H1 (cell line): ENCODE results near the gene SURF2. TPM values are rescaled to one million over a fixed set of nuclear protein-coding genes. Genes with fewer than 3 reads are reported as not detected.

Source experiments
- CTCF ChIA-PET: fragments of 300-600 bp; sonication (Branson Sonifier 250); formaldehyde crosslinking; loops from one replicate; lab custom pipeline; 2021; ENCODE audit not compliant: partially characterized antibody; lab: Charles Lee
- POLR2A ChIA-PET: fragments of 300-600 bp; sonication (Branson Sonifier 250); formaldehyde crosslinking; loops from one replicate; lab custom pipeline; 2021; ENCODE audit warnings: inconsistent platforms; ENCODE audit not compliant: partially characterized antibody; lab: Charles Lee
- DNase-seq, 2 experiments: peaks; one replicate each; pipeline versions ENCODE4 v3.0.0 to v3.0.0-alpha.2; 2010 to 2022; ENCODE audit warnings: low spot score in 2 of 2, low read depth in 1 of 2, mixed read lengths in 1 of 2
- FAIRE-seq: peaks from 2 replicates; lab custom pipeline; 2011; peaks lifted over from hg19 to GRCh38; lab: Jason Lieb, UNC
- H2AFZ ChIP-seq: 2 replicates; pipeline ENCODE4 v1.8.1; 2012; ENCODE audit warnings: low read length, inconsistent platforms
- H2AK5ac ChIP-seq: 2 replicates; pipeline ENCODE4 v1.6.1; 2013; ENCODE audit warnings: low read depth, low read length
- H2BK120ac ChIP-seq: replicated peaks from 2 replicates; pipeline ENCODE3; 2013; ENCODE audit warnings: low read depth, low read length, inconsistent platforms
- H2BK12ac ChIP-seq: 2 replicates; pipeline ENCODE4 v1.6.1; 2013; ENCODE audit warnings: low read depth, low read length
- H2BK15ac ChIP-seq: 2 replicates; pipeline ENCODE4 v1.6.1; 2013; ENCODE audit warnings: low read length
- H2BK20ac ChIP-seq: 2 replicates; pipeline ENCODE4 v1.6.1; 2013; ENCODE audit warnings: low read length
- H2BK5ac ChIP-seq: 2 replicates; pipeline ENCODE4 v1.6.1; 2013; ENCODE audit warnings: low read depth, low read length
- H3K14ac ChIP-seq: 2 replicates; pipeline ENCODE4 v1.6.1; 2013; ENCODE audit warnings: inconsistent platforms; ENCODE audit not compliant: insufficient read length
- H3K18ac ChIP-seq: 2 replicates; pipeline ENCODE4 v1.6.1; 2013; ENCODE audit warnings: low read length; ENCODE audit errors: extremely low read depth
- H3K23ac ChIP-seq: 2 replicates; pipeline ENCODE4 v1.6.1; 2013; ENCODE audit warnings: inconsistent platforms; ENCODE audit not compliant: insufficient read length
- H3K23me2 ChIP-seq: 2 replicates; pipeline ENCODE4 v1.6.1; 2013; ENCODE audit warnings: low read depth, low read length
- H3K27ac ChIP-seq: 2 replicates; pipeline ENCODE4 v1.6.1; 2011; ENCODE audit warnings: low read depth, low read length, inconsistent platforms
- H3K27me3 ChIP-seq, 4 experiments: replicated peaks in 1 of 4; 1 replicate in 1 of 4; 2 replicates in 3 of 4; pipeline versions ENCODE4 v1.6.1 to v1.8.1; 2011 to 2013; ENCODE audit warnings: low read length in 3 of 4, mild to moderate bottlenecking in 3 of 4, inconsistent platforms in 2 of 4, mixed read lengths in 2 of 4, moderate library complexity in 1 of 4; ENCODE audit not compliant: control insufficient read depth in 3 of 4, insufficient read depth in 3 of 4; ENCODE audit errors: extremely low read depth in 1 of 4
- H3K36me3 ChIP-seq, 4 experiments: 2 replicates each; pipeline versions ENCODE4 v1.6.1 to v1.8.1; 2011 to 2013; ENCODE audit warnings: mild to moderate bottlenecking in 4 of 4, low read length in 3 of 4, moderate library complexity in 2 of 4, control low read depth in 1 of 4, inconsistent platforms in 1 of 4; ENCODE audit not compliant: insufficient read depth in 4 of 4, control insufficient read depth in 2 of 4
- H3K4ac ChIP-seq: replicated peaks from 2 replicates; pipeline ENCODE3; 2013; ENCODE audit warnings: low read length, low read depth, mixed read lengths, inconsistent platforms; ENCODE audit not compliant: insufficient read length
- H3K4me1 ChIP-seq, 4 experiments: replicated peaks in 1 of 4; 1 replicate in 1 of 4; 2 replicates in 3 of 4; pipeline versions ENCODE4 v1.6.1 to v1.8.1; 2011 to 2013; ENCODE audit warnings: low read length in 3 of 4, inconsistent platforms in 2 of 4, mixed read lengths in 1 of 4; ENCODE audit not compliant: insufficient read depth in 4 of 4, control insufficient read depth in 3 of 4
- H3K4me2 ChIP-seq, 2 experiments: 2 replicates each; pipeline versions ENCODE4 v1.6.1 to v1.8.1; 2011 to 2013; ENCODE audit warnings: low read depth in 2 of 2, low read length in 2 of 2, control low read depth in 1 of 2, inconsistent platforms in 1 of 2, mild to moderate bottlenecking in 1 of 2; ENCODE audit not compliant: insufficient read depth in 1 of 2
- H3K4me3 ChIP-seq, 4 experiments: fragments of 200-600, 300-600 bp in 1 of 4; sonication (generic), shearing (Covaris generic), sonication (Bioruptor Twin) in 1 of 4; 2 replicates each; pipeline versions ENCODE4 v1.5.1 to v1.8.1; 2011 to 2016; ENCODE audit warnings: low read length in 4 of 4, low read depth in 3 of 4, control low read depth in 2 of 4, inconsistent platforms in 2 of 4, mild to moderate bottlenecking in 2 of 4, mixed read lengths in 1 of 4, moderate library complexity in 1 of 4; ENCODE audit not compliant: insufficient read depth in 2 of 4; ENCODE audit errors: extremely low read depth in 1 of 4
- H3K56ac ChIP-seq: replicated peaks from 2 replicates; pipeline ENCODE3; 2013; ENCODE audit warnings: low read depth, mild to moderate bottlenecking, mixed read lengths, low read length, inconsistent platforms; ENCODE audit not compliant: insufficient read length
- H3K79me1 ChIP-seq: 2 replicates; pipeline ENCODE4 v1.6.1; 2013; ENCODE audit warnings: low read depth, low read length, control low read depth
- H3K79me2 ChIP-seq, 2 experiments: 2 replicates each; pipeline versions ENCODE4 v1.6.1 to v1.8.1; 2012 to 2013; ENCODE audit warnings: low read length in 2 of 2, mild to moderate bottlenecking in 2 of 2, inconsistent platforms in 1 of 2; ENCODE audit not compliant: insufficient read depth in 2 of 2, control insufficient read depth in 1 of 2
- H3K9ac ChIP-seq, 4 experiments: replicated peaks in 1 of 4; 1 replicate in 1 of 4; 2 replicates in 3 of 4; pipeline versions ENCODE4 v1.6.1 to v1.8.1; 2011 to 2013; ENCODE audit warnings: low read depth in 3 of 4, low read length in 3 of 4, control low read depth in 2 of 4, mild to moderate bottlenecking in 2 of 4, moderate library complexity in 2 of 4, inconsistent platforms in 1 of 4; ENCODE audit errors: extremely low read depth in 1 of 4
- H3K9me3 ChIP-seq, 2 experiments: 2 replicates each; pipeline versions ENCODE4 v1.6.1 to v1.8.1; 2012 to 2013; ENCODE audit warnings: mild to moderate bottlenecking in 2 of 2, moderate library complexity in 2 of 2, control low read depth in 1 of 2, inconsistent platforms in 1 of 2, low read depth in 1 of 2, low read length in 1 of 2, mixed read lengths in 1 of 2; ENCODE audit not compliant: insufficient read depth in 2 of 2
- H4K20me1 ChIP-seq, 2 experiments: replicated peaks in 1 of 2; 2 replicates each; pipeline versions ENCODE3 to v1.8.1; 2011 to 2013; ENCODE audit warnings: inconsistent platforms in 2 of 2, low read length in 2 of 2, mild to moderate bottlenecking in 1 of 2; ENCODE audit not compliant: insufficient read depth in 2 of 2, control insufficient read depth in 1 of 2
- H4K5ac ChIP-seq: 2 replicates; pipeline ENCODE4 v1.6.1; 2013; ENCODE audit warnings: low read length, low read depth, mixed read lengths, inconsistent platforms; ENCODE audit not compliant: insufficient read length
- H4K8ac ChIP-seq: 2 replicates; pipeline ENCODE4 v1.8.0; 2013; ENCODE audit warnings: mild to moderate bottlenecking, moderate library complexity, low read length, inconsistent platforms; ENCODE audit not compliant: insufficient read depth; ENCODE audit errors: extremely low read depth
- H4K91ac ChIP-seq: replicated peaks from 2 replicates; pipeline ENCODE3; 2013; ENCODE audit warnings: low read length, mixed read lengths, inconsistent platforms; ENCODE audit not compliant: insufficient read length
- BCL11A ChIP-seq, 2 experiments: IDR thresholded peaks; one replicate each; pipeline ENCODE4 v1.6.1; 2011; ENCODE audit warnings: low read depth in 2 of 2, low read length in 2 of 2, mild to moderate bottlenecking in 2 of 2
- BRCA1 ChIP-seq: IDR thresholded peaks from 2 replicates; pipeline ENCODE4 v1.6.1; 2012; ENCODE audit warnings: low read depth, low read length, improper control_type of control experiment
- CBX5 ChIP-seq: fragments of 300-800, 300-1000 bp; sonication (generic); IDR thresholded peaks from 2 replicates; pipeline ENCODE4 v1.7.1; 2016; ENCODE audit warnings: antibody characterized with exemption, low read length, low read depth
- GTF2F1 ChIP-seq: IDR thresholded peaks from 2 replicates; pipeline ENCODE4 v1.6.1; 2012; ENCODE audit warnings: low read depth, low read length, improper control_type of control experiment, borderline replicate concordance
- JUN ChIP-seq: IDR thresholded peaks from 2 replicates; pipeline ENCODE4 v1.6.1; 2011; ENCODE audit warnings: low read depth, mild to moderate bottlenecking, improper control_type of control experiment, low read length
- KDM5A ChIP-seq: fragments of 200-600 bp; IDR thresholded peaks from 2 replicates; pipeline ENCODE4 v1.7.1; 2012; ENCODE audit warnings: mild to moderate bottlenecking, low read length, inconsistent platforms, mixed read lengths
- NRF1 ChIP-seq: IDR thresholded peaks from 2 replicates; pipeline ENCODE4 v1.6.1; 2011; ENCODE audit warnings: mild to moderate bottlenecking, low read depth, low read length, improper control_type of control experiment
- POLR2A ChIP-seq, 2 experiments: IDR thresholded peaks; 1 replicate in 1 of 2; 2 replicates in 1 of 2; pipeline ENCODE4 v1.6.1; 2011; ENCODE audit warnings: low read depth in 2 of 2, low read length in 2 of 2, mild to moderate bottlenecking in 2 of 2; ENCODE audit errors: control extremely low read depth in 1 of 2
- RBBP5 ChIP-seq: IDR thresholded peaks from 2 replicates; pipeline ENCODE4 v1.7.1; 2012; ENCODE audit warnings: low read depth, mild to moderate bottlenecking, inconsistent platforms, low read length, moderate library complexity, borderline replicate concordance
- SIN3A ChIP-seq, 2 experiments: IDR thresholded peaks in 1 of 2; conservative IDR thresholded peaks in 1 of 2; 2 replicates each; pipeline ENCODE4 v1.6.1; 2011 to 2012; ENCODE audit warnings: low read length in 2 of 2, improper control_type of control experiment in 1 of 2, low read depth in 1 of 2, mild to moderate bottlenecking in 1 of 2
- SIRT6 ChIP-seq: IDR thresholded peaks from one replicate; pipeline ENCODE4 v1.7.1; 2012; ENCODE audit warnings: low read length, inconsistent platforms
- SIX5 ChIP-seq: IDR thresholded peaks from 2 replicates; pipeline ENCODE4 v1.6.1; 2011; ENCODE audit warnings: mild to moderate bottlenecking, low read depth, low read length
- SP1 ChIP-seq: IDR thresholded peaks from 2 replicates; pipeline ENCODE4 v1.6.1; 2011; ENCODE audit warnings: low read depth, low read length
- SP4 ChIP-seq: IDR thresholded peaks from 2 replicates; pipeline ENCODE4 v1.6.1; 2012; ENCODE audit warnings: low read length, inconsistent platforms
- TBP ChIP-seq: IDR thresholded peaks from 2 replicates; pipeline ENCODE4 v1.6.1; 2011; ENCODE audit warnings: low read depth, low read length, improper control_type of control experiment
- TEAD4 ChIP-seq: IDR thresholded peaks from 2 replicates; pipeline ENCODE4 v1.6.1; 2012; ENCODE audit warnings: low read depth, low read length, inconsistent platforms, mixed read lengths
- WGBS, 2 experiments: shearing (Covaris generic) in 1 of 2; methylation state at CpG; one replicate each; pipeline versions ENCODE4 v1.1.6 to v1.1.7; 2013 to 2015; ENCODE audit warnings: low lambda C conversion rate in 2 of 2, mixed read lengths in 2 of 2, inconsistent platforms in 1 of 2, low coverage in 1 of 2, missing lambda C conversion rate in 1 of 2; ENCODE audit not compliant: insufficient replicate concordance in 2 of 2, insufficient coverage in 1 of 2, insufficient read length in 1 of 2; ENCODE audit errors: extremely low coverage in 1 of 2, missing lambda C conversion rate in 1 of 2; 5-methylcytosine and 5-hydroxymethylcytosine counted together
- polyA plus RNA-seq, 7 experiments: library from polyadenylated mRNA; depleted of rRNA in 3 of 7; stranded (reverse) in 5 of 7; unstranded in 2 of 7; fragments of >200 nt in 5 of 7; fragments of 200-250 nt in 2 of 7; gene quantifications; 1 replicate in 5 of 7; 2 replicates in 1 of 7; 4 replicates in 1 of 7; pipeline versions ENCODE4 v1.2.1 to v1.2.3, GENCODE V29; 2011 to 2013; ENCODE audit warnings: missing spikeins in 2 of 7, mixed read lengths in 2 of 7
- total RNA-seq: library from RNA; stranded (reverse); fragmentation: NEBNext Ultra II Directional; extraction: Animal tissue kit (Norgen Biotek cat#: 25700); gene quantifications from 2 replicates; pipeline ENCODE4 v1.2.1, GENCODE V29; 2021

Gene SURF2
- total and polyA plus RNA-seq, 2 of the 8 experiments (the other 6 are each of a cell fraction or from before 2014, with no cell fraction given), result 36.6 to 37.7 TPM

DNA sequence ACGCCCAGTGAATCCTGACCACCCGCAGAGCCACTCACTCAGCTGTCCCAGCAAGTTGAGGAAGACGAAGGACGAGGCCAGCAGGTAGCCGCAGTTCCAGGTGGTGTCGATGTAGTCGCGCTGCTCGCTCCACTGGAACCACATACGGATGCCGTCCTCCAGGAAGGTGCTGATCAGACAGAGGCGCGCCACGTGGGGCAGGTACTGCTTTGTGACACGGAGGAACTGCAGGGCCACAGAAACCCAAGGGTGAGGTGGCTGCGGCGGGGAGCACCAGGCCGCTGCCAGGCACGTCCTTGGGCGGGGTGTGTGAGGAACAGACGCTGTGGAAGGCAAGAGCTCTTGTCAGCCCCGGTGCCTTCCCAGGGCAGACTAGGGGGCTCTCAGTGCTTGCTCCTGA, 10.9 kb downstream of the SURF2 start:
- Histone ChIP-seq H4K20me1 (peaks cover 43 to 59% of the 10 kb centered on the region in 2 experiments), H3K14ac (no peak overlapping the region), H2AFZ (no peak overlapping the region), H3K4me3 (no peak overlapping the region), H2BK5ac (no peak overlapping the region), H3K79me1 (peaks cover 37% of the 10 kb centered on the region), H3K4me1 (no peaks in the 10 kb centered on the region; a peak in 1 of 7 replicates), H2BK15ac (no peak overlapping the region), H3K27me3 (no peaks in the 10 kb centered on the region), H3K23ac (no peak overlapping the region), H3K27ac (no peak overlapping the region), H3K23me2 (no peaks in the 10 kb centered on the region), H4K8ac (no peak overlapping the region), H3K36me3 (peaks cover 13 to 48% (median 40%) of the 10 kb centered on the region in 4 experiments), H3K79me2 (peaks cover 11 to 58% of the 10 kb centered on the region in 2 experiments; a peak in 3 of 4 replicates), H2BK20ac (no peak overlapping the region), H4K5ac (no peak overlapping the region), H3K9ac (no peak overlapping the region), H3K9me3 (no peaks in the 10 kb centered on the region), H3K4me2 (no peak overlapping the region), H3K18ac (no peak overlapping the region), H3K4ac (no peak overlapping the region), H4K91ac (no peak overlapping the region), H2AK5ac (no peak overlapping the region)
- WGBS, 2 experiments, result 96% methylated on average over 16 of the region's 22 CpGs; no CpG with 5 or more reads in 1 of the 2 experiments
- FAIRE-seq, result no peak
- DNase-seq, result no peak
- POLR2A ChIA-PET, result interaction anchor here (0.6 to 19.9 kb wide), 6 partner anchors 10 to 337 kb away, joined by 3 to 461 read pairs (median 3); partner anchors contain the start of genes GTF3C5, MED22, RPL7A and STKLD1
- no peak for TF ChIP-seq SP4
- no peak for TF ChIP-seq BCL11A (IDR thresholded peaks at IDR 0.05; ENCODE audit: low read depth in 2 of 2, low read length in 2 of 2)
- TF ChIP-seq NRF1, result no peak
- TF ChIP-seq TBP, result no peak
- no peak for TF ChIP-seq JUN
- no peak for TF ChIP-seq TEAD4
- TF ChIP-seq SIN3A (conservative IDR thresholded peaks at IDR 0.05 in 1 of 2, IDR thresholded peaks at IDR 0.05 in 1 of 2; ENCODE audit: low read depth in 1 of 2, low read length in 2 of 2), result no peak
- TF ChIP-seq BRCA1, result no peak
- no peak for TF ChIP-seq SIRT6
- no peak for TF ChIP-seq SIX5
- TF ChIP-seq KDM5A, result no peak
- TF ChIP-seq SP1, result no peak
- TF ChIP-seq POLR2A (IDR thresholded peaks at IDR 0.05; ENCODE audit: control extremely low read depth in 1 of 2, low read depth in 2 of 2, low read length in 2 of 2), result no peak
- TF ChIP-seq GTF2F1, result no peak
- no peak for TF ChIP-seq RBBP5
- TF ChIP-seq CBX5, result no peak
- TF ChIP-seq, all 59 proteins: peak for 0
- H2BK12ac ChIP-seq, result no peak overlapping the region
- H2BK120ac ChIP-seq, result no peak overlapping the region
- CTCF ChIA-PET, result interaction anchor here (1.0 to 10.1 kb wide), 5 partner anchors 10 to 92 kb away, joined by 3 to 90 read pairs (median 3); partner anchors contain the start of genes SURF1 and SURF2
- H3K56ac ChIP-seq, result no peak overlapping the region
